K562 (cell line): ENCODE data around the gene DHX58. TPM values are rescaled to one million over a fixed set of nuclear protein-coding genes. Genes with fewer than 3 reads are reported as not detected.

ENCODE experiments used
- CBX8 ChIP-seq: fragments of 200-600 bp; sonication (generic); IDR thresholded peaks from 2 replicates; pipeline ENCODE4 v1.6.1; 2012; ENCODE audit warnings: borderline replicate concordance, mixed run types, low read depth, mild to moderate bottlenecking, moderate library complexity, mixed read lengths, low read length, control low read depth, inconsistent platforms; ENCODE audit not compliant: poor library complexity, severe bottlenecking; ENCODE audit errors: extremely low read depth
- CCNT2 ChIP-seq: IDR thresholded peaks from 2 replicates; pipeline ENCODE4 v1.6.1; 2011; ENCODE audit warnings: borderline replicate concordance, low read depth, mild to moderate bottlenecking, moderate library complexity, mixed read lengths, low read length; ENCODE audit not compliant: insufficient read length; ENCODE audit errors: extremely low read depth
- HIVEP1 ChIP-seq: fragments of 250-450 bp; sonication (Bioruptor Pico); IDR thresholded peaks from 2 replicates; pipeline ENCODE4 v1.4.0; 2020; ENCODE audit warnings: mild to moderate bottlenecking
- KDM5B ChIP-seq: fragments of 200-600 bp; sonication (generic); IDR thresholded peaks from 2 replicates; pipeline ENCODE4 v1.6.1; 2012; ENCODE audit warnings: low read depth, mild to moderate bottlenecking, moderate library complexity, low read length, control low read depth, inconsistent platforms; ENCODE audit not compliant: insufficient replicate concordance
- KLF10 ChIP-seq: fragments of 250-450 bp; sonication (Bioruptor Pico); IDR thresholded peaks from 2 replicates; pipeline ENCODE4 v1.6.1; 2021; ENCODE audit warnings: matching md5 sums
- MCM3 ChIP-seq: fragments of 450-650 bp; IDR thresholded peaks from 2 replicates; pipeline ENCODE4 v1.6.1; 2016
- MTA2 ChIP-seq: fragments of 450-650 bp; IDR thresholded peaks from 2 replicates; pipeline ENCODE4 v1.6.1; 2016; ENCODE audit warnings: low read depth
- NFATC3 ChIP-seq: fragments of 450-650 bp; IDR thresholded peaks from 2 replicates; pipeline ENCODE4 v1.6.1; 2017; ENCODE audit warnings: mild to moderate bottlenecking
- STAG1 ChIP-seq: sonication (generic); formaldehyde crosslinking; IDR thresholded peaks from 2 replicates; pipeline ENCODE4 v1.5.0; 2020; ENCODE audit warnings: missing genetic modification reagents, borderline replicate concordance
- TEAD4 ChIP-seq, 2 experiments: sonication (generic) in 1 of 2; formaldehyde crosslinking in 1 of 2; IDR thresholded peaks; 2 replicates each; pipeline versions ENCODE4 v1.6.1 to v1.8.0; 2012 to 2022; ENCODE audit warnings: borderline replicate concordance in 1 of 2, inconsistent platforms in 1 of 2, low read length in 1 of 2, mild to moderate bottlenecking in 1 of 2, missing genetic modification reagents in 1 of 2
- ZNF75A ChIP-seq: fragments of 450-650 bp; formaldehyde crosslinking; IDR thresholded peaks from 2 replicates; pipeline ENCODE4 v1.4.0; 2020; ENCODE audit warnings: mild to moderate bottlenecking
- polyA plus RNA-seq, 8 experiments: library from polyadenylated mRNA; depleted of rRNA in 4 of 8; stranded (reverse) in 5 of 8; unstranded in 3 of 8; fragments of >200 nt; fragmentation: Nextera tagmentation in 2 of 8; fragmentation: Illumina TruSeq in 1 of 8; extraction: Ambion mirVana in 2 of 8; extraction: Trizol in 1 of 8; gene quantifications; 2 replicates each; pipeline versions ENCODE4 v1.2.1 to v1.2.3, GENCODE V29; 2011 to 2014; ENCODE audit warnings: inconsistent platforms in 1 of 8, missing spikeins in 1 of 8
- total RNA-seq, 7 experiments: library from RNA; depleted of rRNA in 6 of 7; stranded (reverse); fragments of >200 nt in 6 of 7; fragmentation: Illumina TruSeq in 2 of 7; extraction: Trizol in 2 of 7; gene quantifications; 2 replicates each; pipeline versions ENCODE4 v1.2.1 to v1.2.3, GENCODE V29; 2011 to 2021; ENCODE audit warnings: low replicate concordance in 1 of 7
- TF ChIP-seq, protein P1 (sequence below): fragments of 200-600 bp; sonication (generic); IDR thresholded peaks from one replicate; pipeline ENCODE4 v1.6.1; 2012; ENCODE audit warnings: mild to moderate bottlenecking, low read depth, low read length, inconsistent platforms
- TF ChIP-seq, protein P2 (sequence below): fragments of 250-450 bp; sonication (Bioruptor Pico); IDR thresholded peaks from 2 replicates; pipeline ENCODE4 v1.4.0; 2020; ENCODE audit warnings: mild to moderate bottlenecking
- TF ChIP-seq, protein P3 (sequence below): fragments of 450-650 bp; IDR thresholded peaks from 2 replicates; pipeline ENCODE4 v1.6.1; 2016; ENCODE audit warnings: low read depth, mild to moderate bottlenecking, moderate library complexity

The DHX58 gene
- total and polyA plus RNA-seq, 9 of the 15 experiments (the other 6 are each of a cell fraction or from before 2014, with no cell fraction given) = 0.15 to 3.0 (median 1.4) TPM

DNA sequence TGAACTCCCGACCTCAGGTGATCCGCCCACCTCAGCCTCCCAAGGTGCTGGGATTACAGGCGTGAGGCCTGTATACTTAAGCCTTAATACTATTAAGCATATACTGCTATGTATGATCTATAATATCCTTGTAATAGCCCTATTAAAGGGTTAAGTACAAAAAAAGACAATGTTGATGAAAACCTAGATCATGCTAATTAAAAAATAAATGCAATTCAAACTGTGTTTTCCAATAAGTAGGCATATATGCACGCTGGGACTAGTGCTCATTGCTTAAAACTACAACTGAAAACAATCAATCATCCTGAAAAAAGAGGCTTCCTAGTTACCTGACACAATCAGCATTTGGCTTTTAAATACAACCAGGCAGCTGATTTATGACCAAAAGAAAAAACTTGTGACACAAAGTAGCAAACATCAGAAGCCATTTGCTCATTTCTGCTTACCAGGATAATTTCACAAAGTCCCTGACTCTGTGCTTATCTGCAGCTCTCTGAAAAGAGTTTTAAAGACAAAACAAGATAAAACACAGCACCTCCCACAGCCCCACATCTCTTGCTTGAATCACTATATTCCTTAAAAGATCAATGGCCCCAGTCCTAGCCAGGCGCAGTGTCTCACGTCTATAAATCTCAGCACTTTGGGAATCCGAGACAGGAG, 25.3 kb downstream of the DHX58 start (continued):
- TF ChIP-seq, protein P1, sequence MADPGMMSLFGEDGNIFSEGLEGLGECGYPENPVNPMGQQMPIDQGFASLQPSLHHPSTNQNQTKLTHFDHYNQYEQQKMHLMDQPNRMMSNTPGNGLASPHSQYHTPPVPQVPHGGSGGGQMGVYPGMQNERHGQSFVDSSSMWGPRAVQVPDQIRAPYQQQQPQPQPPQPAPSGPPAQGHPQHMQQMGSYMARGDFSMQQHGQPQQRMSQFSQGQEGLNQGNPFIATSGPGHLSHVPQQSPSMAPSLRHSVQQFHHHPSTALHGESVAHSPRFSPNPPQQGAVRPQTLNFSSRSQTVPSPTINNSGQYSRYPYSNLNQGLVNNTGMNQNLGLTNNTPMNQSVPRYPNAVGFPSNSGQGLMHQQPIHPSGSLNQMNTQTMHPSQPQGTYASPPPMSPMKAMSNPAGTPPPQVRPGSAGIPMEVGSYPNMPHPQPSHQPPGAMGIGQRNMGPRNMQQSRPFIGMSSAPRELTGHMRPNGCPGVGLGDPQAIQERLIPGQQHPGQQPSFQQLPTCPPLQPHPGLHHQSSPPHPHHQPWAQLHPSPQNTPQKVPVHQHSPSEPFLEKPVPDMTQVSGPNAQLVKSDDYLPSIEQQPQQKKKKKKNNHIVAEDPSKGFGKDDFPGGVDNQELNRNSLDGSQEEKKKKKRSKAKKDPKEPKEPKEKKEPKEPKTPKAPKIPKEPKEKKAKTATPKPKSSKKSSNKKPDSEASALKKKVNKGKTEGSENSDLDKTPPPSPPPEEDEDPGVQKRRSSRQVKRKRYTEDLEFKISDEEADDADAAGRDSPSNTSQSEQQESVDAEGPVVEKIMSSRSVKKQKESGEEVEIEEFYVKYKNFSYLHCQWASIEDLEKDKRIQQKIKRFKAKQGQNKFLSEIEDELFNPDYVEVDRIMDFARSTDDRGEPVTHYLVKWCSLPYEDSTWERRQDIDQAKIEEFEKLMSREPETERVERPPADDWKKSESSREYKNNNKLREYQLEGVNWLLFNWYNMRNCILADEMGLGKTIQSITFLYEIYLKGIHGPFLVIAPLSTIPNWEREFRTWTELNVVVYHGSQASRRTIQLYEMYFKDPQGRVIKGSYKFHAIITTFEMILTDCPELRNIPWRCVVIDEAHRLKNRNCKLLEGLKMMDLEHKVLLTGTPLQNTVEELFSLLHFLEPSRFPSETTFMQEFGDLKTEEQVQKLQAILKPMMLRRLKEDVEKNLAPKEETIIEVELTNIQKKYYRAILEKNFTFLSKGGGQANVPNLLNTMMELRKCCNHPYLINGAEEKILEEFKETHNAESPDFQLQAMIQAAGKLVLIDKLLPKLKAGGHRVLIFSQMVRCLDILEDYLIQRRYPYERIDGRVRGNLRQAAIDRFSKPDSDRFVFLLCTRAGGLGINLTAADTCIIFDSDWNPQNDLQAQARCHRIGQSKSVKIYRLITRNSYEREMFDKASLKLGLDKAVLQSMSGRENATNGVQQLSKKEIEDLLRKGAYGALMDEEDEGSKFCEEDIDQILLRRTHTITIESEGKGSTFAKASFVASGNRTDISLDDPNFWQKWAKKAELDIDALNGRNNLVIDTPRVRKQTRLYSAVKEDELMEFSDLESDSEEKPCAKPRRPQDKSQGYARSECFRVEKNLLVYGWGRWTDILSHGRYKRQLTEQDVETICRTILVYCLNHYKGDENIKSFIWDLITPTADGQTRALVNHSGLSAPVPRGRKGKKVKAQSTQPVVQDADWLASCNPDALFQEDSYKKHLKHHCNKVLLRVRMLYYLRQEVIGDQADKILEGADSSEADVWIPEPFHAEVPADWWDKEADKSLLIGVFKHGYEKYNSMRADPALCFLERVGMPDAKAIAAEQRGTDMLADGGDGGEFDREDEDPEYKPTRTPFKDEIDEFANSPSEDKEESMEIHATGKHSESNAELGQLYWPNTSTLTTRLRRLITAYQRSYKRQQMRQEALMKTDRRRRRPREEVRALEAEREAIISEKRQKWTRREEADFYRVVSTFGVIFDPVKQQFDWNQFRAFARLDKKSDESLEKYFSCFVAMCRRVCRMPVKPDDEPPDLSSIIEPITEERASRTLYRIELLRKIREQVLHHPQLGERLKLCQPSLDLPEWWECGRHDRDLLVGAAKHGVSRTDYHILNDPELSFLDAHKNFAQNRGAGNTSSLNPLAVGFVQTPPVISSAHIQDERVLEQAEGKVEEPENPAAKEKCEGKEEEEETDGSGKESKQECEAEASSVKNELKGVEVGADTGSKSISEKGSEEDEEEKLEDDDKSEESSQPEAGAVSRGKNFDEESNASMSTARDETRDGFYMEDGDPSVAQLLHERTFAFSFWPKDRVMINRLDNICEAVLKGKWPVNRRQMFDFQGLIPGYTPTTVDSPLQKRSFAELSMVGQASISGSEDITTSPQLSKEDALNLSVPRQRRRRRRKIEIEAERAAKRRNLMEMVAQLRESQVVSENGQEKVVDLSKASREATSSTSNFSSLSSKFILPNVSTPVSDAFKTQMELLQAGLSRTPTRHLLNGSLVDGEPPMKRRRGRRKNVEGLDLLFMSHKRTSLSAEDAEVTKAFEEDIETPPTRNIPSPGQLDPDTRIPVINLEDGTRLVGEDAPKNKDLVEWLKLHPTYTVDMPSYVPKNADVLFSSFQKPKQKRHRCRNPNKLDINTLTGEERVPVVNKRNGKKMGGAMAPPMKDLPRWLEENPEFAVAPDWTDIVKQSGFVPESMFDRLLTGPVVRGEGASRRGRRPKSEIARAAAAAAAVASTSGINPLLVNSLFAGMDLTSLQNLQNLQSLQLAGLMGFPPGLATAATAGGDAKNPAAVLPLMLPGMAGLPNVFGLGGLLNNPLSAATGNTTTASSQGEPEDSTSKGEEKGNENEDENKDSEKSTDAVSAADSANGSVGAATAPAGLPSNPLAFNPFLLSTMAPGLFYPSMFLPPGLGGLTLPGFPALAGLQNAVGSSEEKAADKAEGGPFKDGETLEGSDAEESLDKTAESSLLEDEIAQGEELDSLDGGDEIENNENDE = no peak
- TF ChIP-seq ZNF75A (CRISPR knock-in tag) (no peak), HIVEP1 (CRISPR knock-in tag) (no peak), MCM3 (no peak), KDM5B (no peak), KLF10 (CRISPR knock-in tag) (no peak), CBX8 (no peak), NFATC3 (no peak), TEAD4 (IDR thresholded peaks at IDR 0.05; ENCODE audit: low read length) (peak; percentile 69), TEAD4 (CRISPR knock-in tag; IDR thresholded peaks at IDR 0.05; ENCODE audit: borderline replicate concordance) (no peak), CCNT2 (peak; percentile 28), STAG1 (CRISPR knock-in tag) (no peak), MTA2 (no peak; the same call in 1 of the 2 replicates)
- TF ChIP-seq, protein P2, sequence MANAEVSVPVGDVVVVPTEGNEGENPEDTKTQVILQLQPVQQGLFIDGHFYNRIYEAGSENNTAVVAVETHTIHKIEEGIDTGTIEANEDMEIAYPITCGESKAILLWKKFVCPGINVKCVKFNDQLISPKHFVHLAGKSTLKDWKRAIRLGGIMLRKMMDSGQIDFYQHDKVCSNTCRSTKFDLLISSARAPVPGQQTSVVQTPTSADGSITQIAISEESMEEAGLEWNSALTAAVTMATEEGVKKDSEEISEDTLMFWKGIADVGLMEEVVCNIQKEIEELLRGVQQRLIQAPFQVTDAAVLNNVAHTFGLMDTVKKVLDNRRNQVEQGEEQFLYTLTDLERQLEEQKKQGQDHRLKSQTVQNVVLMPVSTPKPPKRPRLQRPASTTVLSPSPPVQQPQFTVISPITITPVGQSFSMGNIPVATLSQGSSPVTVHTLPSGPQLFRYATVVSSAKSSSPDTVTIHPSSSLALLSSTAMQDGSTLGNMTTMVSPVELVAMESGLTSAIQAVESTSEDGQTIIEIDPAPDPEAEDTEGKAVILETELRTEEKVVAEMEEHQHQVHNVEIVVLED (CRISPR knock-in tag) = no peak
- TF ChIP-seq, protein P3, sequence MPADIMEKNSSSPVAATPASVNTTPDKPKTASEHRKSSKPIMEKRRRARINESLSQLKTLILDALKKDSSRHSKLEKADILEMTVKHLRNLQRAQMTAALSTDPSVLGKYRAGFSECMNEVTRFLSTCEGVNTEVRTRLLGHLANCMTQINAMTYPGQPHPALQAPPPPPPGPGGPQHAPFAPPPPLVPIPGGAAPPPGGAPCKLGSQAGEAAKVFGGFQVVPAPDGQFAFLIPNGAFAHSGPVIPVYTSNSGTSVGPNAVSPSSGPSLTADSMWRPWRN = no peak; the same call in 1 of the 2 replicates
